GM18861 (cell line): ENCODE measurements around the gene AMDHD1.
A peak's percentile ranks its signal among the peaks of the same experiment; 100 is the strongest.

ENCODE experiments used
- ATAC-seq: cut with Tn5 transposase; IDR thresholded peaks from one replicate; pipeline ENCODE4 v1.9.1; 2021; ENCODE audit not compliant: unreplicated experiment

The AMDHD1 gene

DNA sequence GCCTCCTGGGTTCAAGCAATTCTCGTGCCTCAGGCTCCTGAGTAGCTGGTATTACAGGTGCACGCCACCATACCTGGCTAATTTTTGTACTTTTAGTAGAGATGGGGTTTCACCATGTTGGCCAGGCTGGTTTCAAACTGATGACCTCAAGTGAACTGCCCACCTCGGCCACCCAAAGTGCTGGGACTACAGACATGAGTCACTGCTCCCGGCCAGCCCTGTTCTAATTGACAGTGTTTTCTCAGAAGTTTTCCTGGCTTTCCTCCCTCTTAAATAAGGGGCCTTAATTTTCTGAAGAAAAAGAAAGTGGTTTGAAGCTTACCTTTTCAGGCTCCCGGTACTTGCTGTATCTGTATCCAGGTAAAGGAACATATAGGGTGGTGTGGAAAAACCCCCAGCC lies 51.3 kb downstream of the AMDHD1 start:
- ATAC-seq, result no peak

DNA sequence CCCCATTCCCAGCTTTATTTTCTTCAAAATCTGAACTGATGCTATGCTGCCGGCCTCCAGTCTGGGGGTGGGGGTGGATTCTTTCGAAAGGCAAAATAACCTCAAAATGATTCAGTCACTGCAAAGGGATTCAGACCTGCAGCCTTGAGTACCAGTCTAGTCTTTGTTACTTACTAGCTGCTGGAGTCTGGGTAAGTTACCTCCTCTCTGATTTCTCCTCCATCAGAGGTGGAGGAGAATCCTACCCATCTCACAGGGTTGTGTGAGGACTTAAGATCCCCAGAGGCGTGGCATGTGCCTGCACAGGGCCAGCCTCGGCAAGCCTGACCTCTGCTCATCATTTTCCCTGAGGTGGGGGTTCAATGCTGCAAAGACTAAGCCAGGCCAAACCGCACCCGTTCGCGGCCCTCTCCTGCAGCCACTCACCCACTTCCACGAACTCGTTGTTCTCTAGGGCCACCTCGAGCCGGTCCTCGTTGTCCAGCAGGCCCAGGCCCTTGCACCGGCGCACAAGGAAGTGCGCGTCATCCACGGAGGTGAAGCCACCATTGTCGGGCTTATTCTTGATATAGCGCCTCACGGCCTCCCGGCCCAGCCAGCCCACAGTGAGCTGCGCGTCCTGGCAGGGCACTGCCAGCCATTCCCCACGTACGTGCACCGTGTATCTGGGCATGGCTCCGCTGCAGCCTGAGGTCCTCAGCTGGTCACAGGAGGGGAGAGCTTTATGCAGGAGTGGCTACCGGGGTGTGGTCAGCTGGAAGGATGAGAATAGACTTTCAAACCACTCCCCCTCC lies 52.3 kb downstream of the AMDHD1 start:
- no peak for ATAC-seq

- ATAC-seq, result no peak
Measured at GRCh38 chr12:95996034-95996658, 53.0 kb downstream of the AMDHD1 start, which contains the start of gene HAL. TSS of gene HAL (minus strand) at chr12:95996344. CDS start at chr12:95995910, 434 bp downstream.

GRCh38 chr12:95997276-95997675 lies 54.1 kb downstream of the AMDHD1 start:
- ATAC-seq, result no peak

GRCh38 chr12:95997911-95998510 lies 54.9 kb downstream of the AMDHD1 start:
- ATAC-seq, result no peak

- peak; percentile 94 for ATAC-seq
Measured at GRCh38 chr12:95998611-95999286, 55.6 kb downstream of the AMDHD1 start.

- no peak for ATAC-seq
Measured at GRCh38 chr12:95999484-95999883, 56.4 kb downstream of the AMDHD1 start.

- ATAC-seq, result no peak
Measured at GRCh38 chr12:96000858-96001257, 57.7 kb downstream of the AMDHD1 start.

- ATAC-seq, result no peak
Measured at GRCh38 chr12:96006727-96007126, 63.6 kb downstream of the AMDHD1 start.

DNA sequence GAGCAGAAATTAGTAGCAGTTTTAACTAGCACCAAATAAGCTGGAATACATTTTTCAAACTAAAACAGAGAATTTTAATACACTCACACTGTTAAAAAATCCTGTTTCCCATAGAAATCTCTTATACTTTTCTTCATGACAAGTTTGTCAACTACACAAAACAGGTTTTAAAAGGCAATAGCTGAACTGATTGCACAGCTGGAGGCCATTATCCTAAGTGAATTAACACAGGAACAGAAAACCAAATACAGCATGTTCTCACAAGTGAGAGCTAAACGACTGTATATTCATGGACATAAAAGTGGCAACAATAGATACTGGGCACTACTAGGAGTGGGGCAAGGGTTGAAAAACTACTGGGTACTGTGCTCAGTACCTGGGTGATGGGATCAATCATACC lies 64.6 kb downstream of the AMDHD1 start:
- no peak for ATAC-seq

GRCh38 chr12:96014943-96015599 lies 71.9 kb downstream of the AMDHD1 start:
- no peak for ATAC-seq

- no peak for ATAC-seq
Measured at GRCh38 chr12:96015672-96016071, 72.5 kb downstream of the AMDHD1 start.
